AG09319 (cell line): ENCODE measurements around the gene SHISA6.

ENCODE experiments used
- DNase-seq: peaks from one replicate; pipeline ENCODE4 v3.0.0-alpha.2; 2010; ENCODE audit warnings: low read depth; ENCODE audit errors: extremely low read depth
- CTCF ChIP-seq: IDR thresholded peaks from 2 replicates; pipeline ENCODE4 v1.5.1; 2011; ENCODE audit warnings: low read depth, mild to moderate bottlenecking, inconsistent platforms, low read length, moderate library complexity

Gene SHISA6

GRCh38 chr17:11564589-11565380 lies 323.8 kb downstream of the SHISA6 start:
- DNase-seq, result no peak
- TF ChIP-seq CTCF, result no peak

GRCh38 chr17:11565591-11565990 lies 324.6 kb downstream of the SHISA6 start:
- no peak for TF ChIP-seq CTCF
- DNase-seq, result no peak

GRCh38 chr17:11578998-11579397 lies 338.0 kb downstream of the SHISA6 start:
- DNase-seq, result no peak
- TF ChIP-seq CTCF, result no peak

- no peak for TF ChIP-seq CTCF
- no peak for DNase-seq
Measured at GRCh38 chr17:11580677-11581076, 339.7 kb downstream of the SHISA6 start.

- TF ChIP-seq CTCF, result no peak
- no peak for DNase-seq
Measured at GRCh38 chr17:11582217-11582616, 341.2 kb downstream of the SHISA6 start.

- TF ChIP-seq CTCF, result no peak
- DNase-seq, result no peak
Measured at GRCh38 chr17:11583306-11583992, 342.4 kb downstream of the SHISA6 start.

GRCh38 chr17:11589716-11590115 lies 348.7 kb downstream of the SHISA6 start:
- DNase-seq, result no peak
- no peak for TF ChIP-seq CTCF
